AG10803 (cell line): Measurements from ENCODE around the gene C11orf91.

Experiments
- DNase-seq: peaks from one replicate; pipeline ENCODE4 v3.0.0; 2010; ENCODE audit warnings: low read depth
- H3K4me3 ChIP-seq: 2 replicates; pipeline ENCODE4 v1.5.1; 2011; ENCODE audit warnings: mild to moderate bottlenecking, low read length, control low read depth
- TF ChIP-seq, protein P1 (sequence below): conservative IDR thresholded peaks from 2 replicates; pipeline ENCODE4 v1.5.1; 2011; ENCODE audit warnings: mild to moderate bottlenecking, low read length, control low read depth, inconsistent platforms

Gene C11orf91, protein sequence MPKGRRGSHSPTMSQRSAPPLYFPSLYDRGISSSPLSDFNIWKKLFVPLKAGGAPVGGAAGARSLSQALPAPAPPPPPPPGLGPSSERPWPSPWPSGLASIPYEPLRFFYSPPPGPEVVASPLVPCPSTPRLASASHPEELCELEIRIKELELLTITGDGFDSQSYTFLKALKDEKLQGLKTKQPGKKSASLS

DNA sequence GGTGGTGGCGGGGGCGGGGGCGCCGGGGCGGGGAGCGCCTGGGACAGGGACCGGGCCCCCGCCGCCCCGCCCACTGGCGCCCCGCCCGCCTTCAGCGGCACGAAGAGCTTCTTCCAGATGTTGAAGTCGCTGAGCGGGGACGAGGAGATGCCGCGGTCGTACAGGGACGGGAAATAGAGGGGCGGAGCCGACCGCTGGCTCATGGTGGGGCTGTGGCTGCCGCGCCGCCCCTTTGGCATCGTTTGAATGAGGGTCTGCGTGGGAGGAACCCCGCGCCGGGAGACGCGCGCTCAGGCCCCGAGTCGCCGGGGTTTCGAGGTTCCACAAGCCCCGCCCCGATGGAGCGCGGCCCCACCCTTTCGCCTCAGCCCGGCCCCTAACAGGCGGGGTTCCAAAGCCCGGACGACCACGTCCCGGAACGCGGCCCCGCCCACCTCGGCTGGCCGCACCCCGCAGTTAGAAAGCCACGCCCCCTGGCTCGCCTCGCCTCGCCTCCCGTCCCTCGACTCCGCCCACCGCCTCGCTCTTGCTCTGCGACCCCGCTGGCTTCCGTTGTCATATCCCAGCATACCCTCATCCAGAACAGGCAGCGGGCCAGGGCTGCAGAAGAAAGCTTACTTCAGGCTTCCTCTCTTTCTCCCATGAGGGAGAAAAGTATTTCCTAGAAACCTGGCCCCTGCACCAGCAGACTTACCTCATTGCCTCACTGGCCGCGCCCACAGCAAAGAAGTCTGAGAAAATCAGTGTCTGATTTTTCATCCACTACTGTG lies at the start of gene C11orf91:
C11orf91 (minus strand) TSS at position 325 of the 770 bp plus-strand sequence; CDS start at position 239, 86 bp downstream.
- DNase-seq = peak; percentile 93
- TF ChIP-seq, protein P1, sequence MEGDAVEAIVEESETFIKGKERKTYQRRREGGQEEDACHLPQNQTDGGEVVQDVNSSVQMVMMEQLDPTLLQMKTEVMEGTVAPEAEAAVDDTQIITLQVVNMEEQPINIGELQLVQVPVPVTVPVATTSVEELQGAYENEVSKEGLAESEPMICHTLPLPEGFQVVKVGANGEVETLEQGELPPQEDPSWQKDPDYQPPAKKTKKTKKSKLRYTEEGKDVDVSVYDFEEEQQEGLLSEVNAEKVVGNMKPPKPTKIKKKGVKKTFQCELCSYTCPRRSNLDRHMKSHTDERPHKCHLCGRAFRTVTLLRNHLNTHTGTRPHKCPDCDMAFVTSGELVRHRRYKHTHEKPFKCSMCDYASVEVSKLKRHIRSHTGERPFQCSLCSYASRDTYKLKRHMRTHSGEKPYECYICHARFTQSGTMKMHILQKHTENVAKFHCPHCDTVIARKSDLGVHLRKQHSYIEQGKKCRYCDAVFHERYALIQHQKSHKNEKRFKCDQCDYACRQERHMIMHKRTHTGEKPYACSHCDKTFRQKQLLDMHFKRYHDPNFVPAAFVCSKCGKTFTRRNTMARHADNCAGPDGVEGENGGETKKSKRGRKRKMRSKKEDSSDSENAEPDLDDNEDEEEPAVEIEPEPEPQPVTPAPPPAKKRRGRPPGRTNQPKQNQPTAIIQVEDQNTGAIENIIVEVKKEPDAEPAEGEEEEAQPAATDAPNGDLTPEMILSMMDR = no peak
- peak within 1 kb of the TSS; percentile 71 for H3K4me3 ChIP-seq

DNA sequence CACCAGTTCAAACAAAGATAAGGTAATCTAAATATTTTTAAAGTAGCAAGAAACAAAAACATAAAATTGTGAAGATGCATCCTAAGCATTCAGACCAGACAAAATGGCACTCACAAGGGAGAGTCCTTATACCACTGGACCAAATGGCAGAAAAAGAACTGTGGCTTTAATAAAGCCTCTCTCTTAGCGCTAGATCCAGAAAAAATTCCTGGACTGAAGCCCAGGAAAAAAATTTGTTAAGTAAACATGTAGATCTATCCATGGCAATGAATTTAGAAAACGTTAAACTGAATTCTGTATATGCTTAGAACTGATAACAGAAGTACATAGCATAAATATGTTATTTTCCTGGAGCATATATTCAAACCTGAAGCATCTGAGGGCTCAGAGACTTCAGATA lies 47.4 kb upstream of the C11orf91 start:
- no peak overlapping the region for H3K4me3 ChIP-seq
- TF ChIP-seq, protein P1 = no peak
- DNase-seq = peak; percentile 39

DNA sequence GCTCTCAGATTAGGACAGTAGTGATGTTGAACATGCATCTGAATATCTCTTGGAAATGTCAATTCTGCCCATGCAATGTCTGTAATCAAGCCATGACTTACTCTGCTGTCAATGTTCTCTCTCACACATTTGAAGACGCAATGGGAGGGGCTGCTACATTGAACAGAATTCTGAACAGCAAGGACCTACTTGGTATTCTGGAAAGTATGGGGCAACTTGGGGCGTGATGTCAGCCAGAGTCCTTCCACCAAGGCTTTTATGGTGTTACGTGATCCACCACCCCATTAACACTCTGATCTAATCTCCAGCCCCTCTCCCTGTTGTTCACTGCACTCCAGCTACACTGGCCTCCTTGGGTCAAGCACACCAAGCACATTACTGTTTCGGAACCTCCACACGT lies 42.7 kb upstream of the C11orf91 start:
- TF ChIP-seq, protein P1 = no peak
- DNase-seq = no peak
- H3K4me3 ChIP-seq = no peak overlapping the region

DNA sequence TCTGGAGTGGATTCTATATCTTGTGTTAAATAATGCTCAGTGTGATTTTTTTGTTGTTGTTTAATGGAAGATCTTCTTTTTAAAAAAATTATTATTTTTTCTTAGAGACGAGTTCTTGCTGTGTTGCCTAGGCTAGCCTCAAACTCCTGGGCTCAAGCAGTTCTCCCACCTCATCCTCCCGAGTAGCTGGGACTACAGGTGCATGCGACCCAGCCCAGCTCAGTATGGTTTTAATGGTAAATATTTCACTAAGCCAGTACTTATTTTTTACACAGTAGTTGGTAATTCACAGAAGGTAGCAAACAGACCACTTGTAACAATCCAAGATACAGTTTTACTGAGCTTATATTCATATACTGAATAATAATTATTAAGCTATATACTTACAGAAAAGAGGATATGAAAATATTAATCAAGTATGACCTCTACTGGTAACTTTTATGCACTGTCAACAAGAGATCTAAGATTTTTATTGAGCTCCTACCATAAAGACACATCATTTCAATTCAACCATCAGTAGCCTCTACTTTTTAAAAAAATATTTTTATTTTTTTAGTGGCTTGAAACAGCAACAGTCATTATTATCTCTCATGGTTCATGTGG lies 41.7 kb upstream of the C11orf91 start:
- no peak overlapping the region for H3K4me3 ChIP-seq
- TF ChIP-seq, protein P1 = peak; percentile 59
- peak; percentile 47 for DNase-seq

DNA sequence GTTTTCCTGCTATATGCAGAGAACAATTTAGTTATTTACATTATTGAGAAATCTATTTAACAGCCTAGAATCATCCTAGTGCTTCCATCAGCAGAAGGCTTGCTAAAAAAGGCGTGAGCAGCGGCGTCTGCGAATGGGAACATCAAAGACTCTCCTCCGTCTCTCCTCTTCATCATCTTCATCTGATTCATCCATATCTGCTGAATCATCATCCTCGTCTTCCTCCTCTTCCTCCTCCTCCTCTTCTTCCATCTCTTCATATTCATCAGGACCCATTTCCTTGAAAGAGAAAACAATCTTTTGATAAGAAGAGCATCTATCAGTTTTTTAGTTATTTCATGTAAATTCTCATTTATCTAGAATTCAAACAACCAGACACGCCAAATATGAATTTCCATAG lies 41.2 kb upstream of the C11orf91 start:
- TF ChIP-seq, protein P1 = no peak
- no peak for DNase-seq

DNA sequence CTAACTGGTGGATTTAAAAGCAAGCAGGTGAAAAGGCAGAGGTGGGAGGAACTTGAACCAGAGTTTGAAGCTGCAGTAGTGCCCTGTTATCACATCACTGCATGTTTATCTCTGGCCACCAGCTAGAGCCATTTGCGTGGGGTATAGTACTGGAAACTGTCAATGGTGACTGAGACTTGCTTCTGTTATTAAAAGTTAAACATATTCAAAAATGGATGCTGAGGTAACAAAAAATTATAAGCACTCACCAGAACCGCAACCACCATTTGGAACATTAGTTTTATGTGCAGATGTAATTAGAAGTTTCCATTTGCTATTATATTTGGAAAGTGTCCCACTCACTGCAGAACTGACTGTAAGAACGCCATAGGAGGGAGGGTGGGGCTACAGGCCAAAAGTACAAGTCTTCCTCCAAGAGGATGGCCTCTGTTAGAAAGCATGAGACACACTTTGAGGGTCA lies 36.8 kb upstream of the C11orf91 start:
- DNase-seq = peak; percentile 26
- H3K4me3 ChIP-seq = peak overlapping the region; percentile 83
- TF ChIP-seq, protein P1 = no peak

More for the DNA sequence above, 41.2 kb upstream of the C11orf91 start:
- no peak overlapping the region for H3K4me3 ChIP-seq
